GM06990 (cell line): ENCODE measurements around the gene STK24.

Experiments used
- DNase-seq: peaks from one replicate; pipeline ENCODE4 v3.0.0-alpha.2; 2011; ENCODE audit not compliant: insufficient read length; ENCODE audit errors: extremely low read depth
- H3K27me3 ChIP-seq: replicated peaks from 2 replicates; pipeline ENCODE4 v1.6.0; 2011; ENCODE audit warnings: low read length; ENCODE audit not compliant: control insufficient read depth, insufficient read depth
- H3K36me3 ChIP-seq: 2 replicates; pipeline ENCODE4 v1.5.1; 2011; ENCODE audit warnings: low read length; ENCODE audit not compliant: control insufficient read depth, insufficient read depth
- H3K4me3 ChIP-seq: replicated peaks from 2 replicates; pipeline ENCODE4 v1.5.1; 2011; ENCODE audit warnings: low read depth, mild to moderate bottlenecking, control low read depth, low read length
- CTCF ChIP-seq: IDR thresholded peaks from 2 replicates; pipeline ENCODE4 v1.5.1; 2011; ENCODE audit warnings: low read length, control low read depth, mild to moderate bottlenecking, inconsistent platforms; ENCODE audit not compliant: insufficient read depth, poor library complexity, severe bottlenecking

STK24 gene

GRCh38 chr13:98468929-98469328 is 108.0 kb downstream of the STK24 start:
- DNase-seq: no peak
- Histone ChIP-seq H3K36me3 (peaks cover 39% of the 10 kb centered on the region), H3K27me3 (no peaks in the 10 kb centered on the region), H3K4me3 (no peak overlapping the region)
- TF ChIP-seq CTCF: no peak

- Histone ChIP-seq H3K36me3 (peaks cover 37% of the 10 kb centered on the region), H3K4me3 (no peak overlapping the region), H3K27me3 (no peaks in the 10 kb centered on the region)
- no peak for DNase-seq
- no peak for TF ChIP-seq CTCF
Observed at GRCh38 chr13:98468361-98468760, 108.5 kb downstream of the STK24 start.

GRCh38 chr13:98467263-98467985 is 109.5 kb downstream of the STK24 start:
- DNase-seq: no peak
- no peak for TF ChIP-seq CTCF
- peaks cover 38% of the 10 kb centered on the region for H3K36me3 ChIP-seq
- H3K27me3 ChIP-seq: no peaks in the 10 kb centered on the region
- H3K4me3 ChIP-seq: no peak overlapping the region

- peaks cover 37% of the 10 kb centered on the region for H3K36me3 ChIP-seq
- no peak for DNase-seq
Observed at GRCh38 chr13:98466634-98467236, 110.2 kb downstream of the STK24 start.

GRCh38 chr13:98462946-98463345 is 114.0 kb downstream of the STK24 start:
- Histone ChIP-seq H3K4me3 (no peak overlapping the region), H3K27me3 (no peaks in the 10 kb centered on the region), H3K36me3 (peaks cover 44% of the 10 kb centered on the region)
- no peak for TF ChIP-seq CTCF
- DNase-seq: no peak

More at GRCh38 chr13:98466634-98467236, 110.2 kb downstream of the STK24 start:
- Histone ChIP-seq H3K27me3 (no peaks in the 10 kb centered on the region), H3K4me3 (no peak overlapping the region)
- peak; percentile 49 for TF ChIP-seq CTCF
